DOHH2 (cell line): ENCODE results near the gene ZIC4.

Experiments used
- H3F3A ChIP-seq: fragments of 200-600 bp; sonication (generic), shearing (Covaris generic); 2 replicates; pipeline ENCODE4 v1.6.0; 2016; ENCODE audit warnings: antibody characterized with exemption, mild to moderate bottlenecking; ENCODE audit not compliant: control insufficient read depth, insufficient read depth
- H3K27ac ChIP-seq: fragments of 200-600 bp; sonication (generic); 2 replicates; pipeline ENCODE4 v1.5.1; 2014; ENCODE audit warnings: low read depth, mild to moderate bottlenecking, low read length, moderate library complexity
- H3K27me3 ChIP-seq: fragments of 200-600 bp; sonication (generic); 2 replicates; pipeline ENCODE4 v1.6.1; 2014; ENCODE audit warnings: mild to moderate bottlenecking, low read length, mixed read lengths; ENCODE audit not compliant: control insufficient read depth
- H3K36me3 ChIP-seq: fragments of 200-600 bp; sonication (generic); 2 replicates; pipeline ENCODE4 v1.6.1; 2014; ENCODE audit warnings: mild to moderate bottlenecking, low read length, moderate library complexity, mixed read lengths; ENCODE audit not compliant: control insufficient read depth
- H3K4me1 ChIP-seq: fragments of 200-600 bp; sonication (generic); 2 replicates; pipeline ENCODE4 v1.6.1; 2014; ENCODE audit warnings: mild to moderate bottlenecking, low read length, mixed read lengths; ENCODE audit not compliant: control insufficient read depth
- H3K4me2 ChIP-seq: fragments of 200-600 bp; sonication (generic); 2 replicates; pipeline ENCODE4 v1.6.0; 2014; ENCODE audit warnings: mild to moderate bottlenecking, low read length, moderate library complexity
- H3K4me3 ChIP-seq: fragments of 200-600 bp; sonication (generic); 2 replicates; pipeline ENCODE4 v1.5.1; 2014; ENCODE audit warnings: mild to moderate bottlenecking, low read length, mixed read lengths
- H3K79me2 ChIP-seq: fragments of 200-600 bp; sonication (generic); 2 replicates; pipeline ENCODE4 v1.6.1; 2014; ENCODE audit warnings: mild to moderate bottlenecking, low read length, mixed read lengths; ENCODE audit not compliant: control insufficient read depth
- H3K9me2 ChIP-seq: fragments of 200-600 bp; sonication (generic); replicated peaks from 2 replicates; pipeline ENCODE4 v1.6.1; 2014; ENCODE audit warnings: mild to moderate bottlenecking, low read length, mixed read lengths; ENCODE audit not compliant: control insufficient read depth
- H3K9me3 ChIP-seq: fragments of 200-600 bp; sonication (generic); 2 replicates; pipeline ENCODE4 v1.6.1; 2014; ENCODE audit warnings: antibody characterized with exemption, low read length, mixed read lengths; ENCODE audit not compliant: control insufficient read depth, insufficient read depth
- H4K20me1 ChIP-seq: fragments of 200-600 bp; sonication (generic); 2 replicates; pipeline ENCODE4 v1.6.0; 2014; ENCODE audit warnings: low read depth, mild to moderate bottlenecking, antibody characterized with exemption, low read length, moderate library complexity; ENCODE audit not compliant: control insufficient read depth, insufficient read depth
- CTCF ChIP-seq: fragments of 200-600 bp; sonication (generic); IDR thresholded peaks from one replicate; pipeline ENCODE4 v1.5.1; 2014; ENCODE audit warnings: antibody characterized with exemption, mild to moderate bottlenecking, low read depth, low read length; ENCODE audit not compliant: poor library complexity, severe bottlenecking
- EZH2phosphoT487 ChIP-seq: fragments of 200-600 bp; sonication (generic); IDR thresholded peaks from 2 replicates; pipeline ENCODE4 v1.6.1; 2017; ENCODE audit warnings: borderline replicate concordance, mild to moderate bottlenecking, antibody characterized with exemption, low read length, moderate library complexity, mixed read lengths

Gene ZIC4

GRCh38 chr3:147423798-147424580 lies 17.6 kb upstream of the ZIC4 start:
- Histone ChIP-seq H3K27ac (no peak overlapping the region), H3K4me1 (no peaks in the 10 kb centered on the region), H3K9me2 (no peaks in the 10 kb centered on the region), H4K20me1 (no peaks in the 10 kb centered on the region), H3K36me3 (no peaks in the 10 kb centered on the region), H3K9me3 (peaks cover 4% of the 10 kb centered on the region; the same call in 1 of the 2 replicates), H3K79me2 (no peaks in the 10 kb centered on the region), H3K27me3 (no peaks in the 10 kb centered on the region), H3F3A (no peaks in the 10 kb centered on the region), H3K4me3 (no peak overlapping the region), H3K4me2 (no peak overlapping the region)
- no peak for TF ChIP-seq EZH2phosphoT487
- no peak for TF ChIP-seq CTCF

- Histone ChIP-seq H3K4me3 (no peak overlapping the region), H3F3A (no peaks in the 10 kb centered on the region), H3K4me2 (no peak overlapping the region), H3K27me3 (no peaks in the 10 kb centered on the region), H4K20me1 (no peaks in the 10 kb centered on the region), H3K27ac (no peak overlapping the region), H3K9me3 (peaks cover 4% of the 10 kb centered on the region; the same call in 1 of the 2 replicates), H3K9me2 (no peaks in the 10 kb centered on the region), H3K79me2 (no peaks in the 10 kb centered on the region), H3K4me1 (no peaks in the 10 kb centered on the region), H3K36me3 (no peaks in the 10 kb centered on the region)
- no peak for TF ChIP-seq CTCF
- TF ChIP-seq EZH2phosphoT487 = no peak
Observed at GRCh38 chr3:147423537-147423797, 17.1 kb upstream of the ZIC4 start.

- Histone ChIP-seq H4K20me1 (no peaks in the 10 kb centered on the region), H3F3A (no peaks in the 10 kb centered on the region), H3K9me3 (peaks cover 4% of the 10 kb centered on the region; the same call in 1 of the 2 replicates), H3K27ac (no peak overlapping the region), H3K36me3 (no peaks in the 10 kb centered on the region), H3K4me2 (no peak overlapping the region), H3K4me3 (no peak overlapping the region), H3K9me2 (no peaks in the 10 kb centered on the region), H3K27me3 (no peaks in the 10 kb centered on the region), H3K4me1 (no peaks in the 10 kb centered on the region), H3K79me2 (no peaks in the 10 kb centered on the region)
- no peak for TF ChIP-seq EZH2phosphoT487
- no peak for TF ChIP-seq CTCF
Observed at GRCh38 chr3:147422601-147423536, 16.5 kb upstream of the ZIC4 start.
